OCI-LY7 (cell line): ENCODE results near the gene NRAP. TPM values are rescaled to one million over a fixed set of nuclear protein-coding genes. Genes with fewer than 3 reads are reported as not detected.

Source experiments
- BruUV-seq: library from RNA; stranded (reverse); fragments of 400-500 nt; replicated peaks from 2 replicates; lab custom pipeline; 2021; lab: Mats Ljungman, UMichigan
- CTCF ChIA-PET: fragments of 300-600 bp; sonication (Branson Sonifier 250); formaldehyde crosslinking; loops from one replicate; lab custom pipeline; 2022; ENCODE audit warnings: antibody characterized with exemption; ENCODE audit not compliant: unreplicated experiment; lab: Charles Lee
- POLR2A ChIA-PET: fragments of 300-600 bp; sonication (Branson Sonifier 250); formaldehyde crosslinking; loops from one replicate; lab custom pipeline; 2022; ENCODE audit warnings: antibody characterized with exemption; lab: Charles Lee
- DNase-seq: peaks from one replicate; pipeline ENCODE4 v3.0.0-alpha.2; 2015; ENCODE audit warnings: low spot score
- H2AFZ ChIP-seq: fragments of 200-600 bp; sonication (generic), shearing (Covaris generic); 2 replicates; pipeline ENCODE4 v1.6.1; 2014; ENCODE audit warnings: mild to moderate bottlenecking, antibody characterized with exemption, low read length, moderate library complexity
- H3K27ac ChIP-seq: fragments of 200-600 bp; sonication (generic); 2 replicates; pipeline ENCODE4 v1.5.1; 2014; ENCODE audit warnings: mixed run types, low read depth, mild to moderate bottlenecking, moderate library complexity, low read length, inconsistent platforms; ENCODE audit not compliant: poor library complexity, severe bottlenecking
- H3K36me3 ChIP-seq: fragments of 200-600 bp; sonication (generic); 2 replicates; pipeline ENCODE4 v1.6.1; 2014; ENCODE audit warnings: mild to moderate bottlenecking, antibody characterized with exemption, low read length, moderate library complexity, mixed read lengths; ENCODE audit not compliant: insufficient read depth
- H3K4me1 ChIP-seq: fragments of 200-600 bp; sonication (generic); 2 replicates; pipeline ENCODE4 v1.5.1; 2014; ENCODE audit warnings: mild to moderate bottlenecking, low read length; ENCODE audit not compliant: insufficient read depth, poor library complexity, severe bottlenecking
- H3K4me2 ChIP-seq: fragments of 200-600 bp; sonication (generic); 2 replicates; pipeline ENCODE4 v1.6.1; 2014; ENCODE audit warnings: mild to moderate bottlenecking, low read length
- H3K4me3 ChIP-seq: fragments of 200-600 bp; sonication (generic); 2 replicates; pipeline ENCODE4 v1.5.1; 2014; ENCODE audit warnings: mild to moderate bottlenecking, low read depth, low read length; ENCODE audit not compliant: poor library complexity, severe bottlenecking
- H3K79me2 ChIP-seq: fragments of 200-600 bp; sonication (generic); 2 replicates; pipeline ENCODE4 v1.6.1; 2016; ENCODE audit warnings: low read depth, mild to moderate bottlenecking, low read length, moderate library complexity, mixed read lengths; ENCODE audit not compliant: insufficient read depth
- H3K9me2 ChIP-seq: fragments of 200-600 bp; sonication (generic); 2 replicates; pipeline ENCODE4 v1.6.1; 2016; ENCODE audit warnings: mild to moderate bottlenecking, low read length, mixed read lengths; ENCODE audit not compliant: insufficient read depth
- H3K9me3 ChIP-seq: fragments of 200-600 bp; sonication (generic); 2 replicates; pipeline ENCODE4 v1.6.1; 2014; ENCODE audit warnings: mild to moderate bottlenecking, mixed run types, low read length, mixed read lengths
- H4K20me1 ChIP-seq: fragments of 200-600 bp; sonication (generic); 2 replicates; pipeline ENCODE4 v1.6.1; 2014; ENCODE audit warnings: mild to moderate bottlenecking, antibody characterized with exemption, low read length, moderate library complexity, mixed read lengths; ENCODE audit not compliant: insufficient read depth
- CTCF ChIP-seq: fragments of 200-600 bp; sonication (generic); conservative IDR thresholded peaks from 2 replicates; pipeline ENCODE4 v1.5.1; 2014; ENCODE audit warnings: mild to moderate bottlenecking, antibody characterized with exemption, low read length, moderate library complexity, mixed read lengths
- EZH2phosphoT487 ChIP-seq: fragments of 200-600 bp; sonication (generic); IDR thresholded peaks from 2 replicates; pipeline ENCODE4 v1.6.1; 2018; ENCODE audit warnings: low read depth, borderline replicate concordance, mild to moderate bottlenecking, mixed run types, antibody characterized with exemption, low read length, moderate library complexity, mixed read lengths
- intact Hi-C: fragments of 100-400 bp; cut with micrococcal nuclease; formaldehyde crosslinking; loops from one replicate; pipeline ENCODE4 v1.10.0; 2022; ENCODE audit not compliant: unreplicated experiment
- total RNA-seq, 2 experiments: library from RNA; depleted of rRNA in 1 of 2; stranded (reverse); fragments of >200 nt in 1 of 2; shearing (Covaris generic) in 1 of 2; gene quantifications; 2 replicates each; pipeline ENCODE4 v1.2.3, GENCODE V29; 2014 to 2022

NRAP gene
- total RNA-seq, 2 experiments from 2014 or later, result not detected

DNA sequence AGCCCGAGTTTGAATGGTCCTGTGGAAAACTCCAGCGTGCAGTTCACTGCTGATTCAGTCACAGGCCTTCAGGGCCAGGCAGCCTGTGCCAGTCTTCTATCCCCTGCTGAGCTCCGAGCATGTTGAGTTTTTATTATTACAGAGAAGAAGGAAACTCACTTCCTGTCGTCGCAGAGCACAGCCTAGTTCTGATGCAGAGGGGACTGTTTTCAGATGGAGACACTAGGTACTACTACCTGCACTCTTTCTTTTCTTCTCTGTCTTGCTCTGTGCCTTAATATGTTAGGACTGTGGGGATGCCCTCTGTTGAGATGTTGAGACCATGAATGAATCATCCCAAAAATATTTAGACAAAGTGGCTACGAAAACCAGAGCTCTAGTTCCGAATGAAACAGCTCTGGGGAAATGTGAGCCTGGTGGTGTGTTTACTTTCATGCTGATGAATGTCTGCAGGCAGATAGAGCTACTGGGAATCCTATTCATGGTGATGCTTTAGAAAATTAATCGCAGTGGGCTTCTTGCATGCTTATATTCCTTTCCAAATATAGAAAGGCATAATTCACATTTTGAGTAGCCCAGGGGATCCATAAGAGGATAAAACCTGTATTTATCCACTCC is 45.5 kb upstream of the NRAP start:
- no peak overlapping the region for H2AFZ ChIP-seq
- TF ChIP-seq CTCF (no peak), EZH2phosphoT487 (no peak)
- no TSS peak for BruUV-seq
- H3K9me2 ChIP-seq, result no peaks in the 10 kb centered on the region
- ChIA-PET POLR2A (no interaction called here), CTCF (no interaction called here)
- H3K4me3 ChIP-seq, result no peak overlapping the region
- no peaks in the 10 kb centered on the region; the same call in 1 of the 2 replicates for H4K20me1 ChIP-seq
- peaks cover 5% of the 10 kb centered on the region for H3K4me1 ChIP-seq
- no peak for DNase-seq
- H3K9me3 ChIP-seq, result no peaks in the 10 kb centered on the region
- H3K36me3 ChIP-seq, result no peaks in the 10 kb centered on the region
- H3K4me2 ChIP-seq, result no peak overlapping the region
- H3K27ac ChIP-seq, result no peak overlapping the region
- H3K79me2 ChIP-seq, result no peaks in the 10 kb centered on the region
- intact Hi-C loops, result loop anchor here (5.0 kb wide), 1 partner anchor 88 kb away; no protein-coding TSS in a partner anchor

DNA sequence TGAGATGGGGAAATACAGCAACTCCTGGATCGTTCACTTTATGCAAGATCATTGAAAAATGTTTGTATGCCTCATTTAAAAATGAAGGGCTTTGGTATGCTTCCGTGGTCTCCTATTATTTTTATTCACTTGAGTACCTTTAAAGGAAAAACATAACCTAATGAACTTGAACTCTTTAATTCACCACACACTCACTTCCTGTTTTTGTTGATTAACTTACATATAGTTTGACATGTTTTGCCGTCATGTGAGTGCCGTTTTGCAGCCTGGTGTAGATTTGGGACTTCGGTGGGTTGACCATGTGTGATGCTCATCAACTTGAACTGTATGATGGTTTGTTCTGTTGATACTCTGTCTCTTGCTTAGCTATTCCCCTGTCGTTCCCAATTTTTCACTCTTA is 44.8 kb upstream of the NRAP start:
- no peak overlapping the region for H2AFZ ChIP-seq
- DNase-seq, result no peak
- no peaks in the 10 kb centered on the region for H3K9me2 ChIP-seq
- no peak overlapping the region for H3K27ac ChIP-seq
- H3K4me1 ChIP-seq, result peaks cover 5% of the 10 kb centered on the region
- H4K20me1 ChIP-seq, result no peaks in the 10 kb centered on the region; the same call in 1 of the 2 replicates
- no peak overlapping the region for H3K4me2 ChIP-seq
- H3K79me2 ChIP-seq, result no peaks in the 10 kb centered on the region
- CTCF ChIA-PET, result no interaction called here
- no TSS peak for BruUV-seq
- H3K36me3 ChIP-seq, result no peaks in the 10 kb centered on the region
- no peak for TF ChIP-seq EZH2phosphoT487
- TF ChIP-seq CTCF, result no peak
- intact Hi-C loops, result loop anchor here (5.0 kb wide), 1 partner anchor 89 kb away; no protein-coding TSS in a partner anchor
- no peak overlapping the region for H3K4me3 ChIP-seq
- POLR2A ChIA-PET, result no interaction called here
- H3K9me3 ChIP-seq, result no peaks in the 10 kb centered on the region

DNA sequence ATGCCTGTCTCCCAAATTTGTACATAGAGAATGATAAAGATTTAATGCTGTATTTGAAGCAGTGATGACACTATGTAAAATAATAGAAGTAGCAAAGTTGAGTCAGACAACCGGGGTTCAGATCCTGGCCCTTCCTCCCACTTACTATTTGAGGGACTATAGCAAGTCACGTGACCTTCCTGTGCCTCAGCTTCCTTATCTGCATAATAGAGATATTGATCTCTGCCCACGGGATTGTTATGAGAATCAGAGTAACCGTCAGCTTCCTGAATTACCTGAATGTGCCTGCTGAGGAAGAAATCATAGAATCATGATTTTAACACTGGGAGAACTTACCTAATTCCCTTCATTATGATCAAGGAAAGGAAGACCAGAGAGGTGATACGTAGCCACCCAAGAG is 42.8 kb upstream of the NRAP start:
- Histone ChIP-seq H3K9me3 (no peaks in the 10 kb centered on the region), H3K36me3 (0 out of 2 replicates have a peak, but pooled peaks cover 2% of the 10 kb centered on the region), H2AFZ (no peak overlapping the region), H3K4me3 (no peak overlapping the region), H3K79me2 (no peaks in the 10 kb centered on the region), H3K9me2 (no peaks in the 10 kb centered on the region), H3K27ac (no peak overlapping the region), H3K4me2 (no peak overlapping the region), H4K20me1 (no peaks in the 10 kb centered on the region; the same call in 1 of the 2 replicates), H3K4me1 (no peaks in the 10 kb centered on the region)
- TF ChIP-seq EZH2phosphoT487 (no peak), CTCF (no peak)
- no TSS peak for BruUV-seq
- CTCF ChIA-PET, result no interaction called here
- POLR2A ChIA-PET, result no interaction called here
- no peak for DNase-seq
- intact Hi-C loops, result loop anchor here (5.0 kb wide), 1 partner anchor 91 kb away; no protein-coding TSS in a partner anchor
